Upper lobe of left lung (tissue), 4 donors: ENCODE results near the gene LRBA.

Experiments used
- CTCF ChIP-seq, 6 experiments: fragments of 450-650 bp in 4 of 6; fragments of 200-600 bp in 2 of 6; sonication (generic) in 2 of 6; IDR thresholded peaks; one replicate each; pipeline ENCODE4 v1.5.1; 2016 to 2019; ENCODE audit warnings: antibody characterized with exemption in 6 of 6
- POLR2A ChIP-seq, 4 donors: fragments of 450-650 bp; IDR thresholded peaks; one replicate each; pipeline ENCODE4 v1.5.1; 2016 to 2017; ENCODE audit warnings: antibody characterized with exemption in 4 of 4, mild to moderate bottlenecking in 2 of 4

GRCh38 chr4:150801833-150802232, 213.3 kb downstream of the LRBA start:
- TF ChIP-seq CTCF (IDR thresholded peaks at IDR 0.05), result no peak
- TF ChIP-seq POLR2A (IDR thresholded peaks at IDR 0.05), result no peak
